DND-41 (cell line): ENCODE data around the gene FARP2.
"Not testable (repeated sequence)": the region's sequence is repeated elsewhere in the genome, so short reads cannot be mapped to it uniquely, and the experiment has no call there.

Experiments used
- ATAC-seq: fragments of 200-7000 bp; cut with Tn5 transposase; 3 replicates; pipeline ENCODE4 v1.9.1; 2021; ENCODE audit warnings: low read depth; ENCODE audit not compliant: insufficient read depth
- DNase-seq: peaks from one replicate; pipeline ENCODE4 v3.0.0-alpha.2; 2020
- H2AFZ ChIP-seq: 2 replicates; pipeline ENCODE4 v1.6.0; 2012; ENCODE audit warnings: low read depth, low read length
- H3K27ac ChIP-seq: 2 replicates; pipeline ENCODE4 v1.5.1; 2012; ENCODE audit warnings: low read length, inconsistent platforms
- H3K27me3 ChIP-seq: fragments of 200-600 bp; sonication (generic); 2 replicates; pipeline ENCODE4 v1.6.0; 2012; ENCODE audit warnings: low read length, mild to moderate bottlenecking, inconsistent platforms; ENCODE audit not compliant: insufficient read depth, poor library complexity
- H3K36me3 ChIP-seq: 2 replicates; pipeline ENCODE4 v1.5.1; 2012; ENCODE audit warnings: low read length, inconsistent platforms; ENCODE audit not compliant: insufficient read depth
- H3K4me1 ChIP-seq: 2 replicates; pipeline ENCODE4 v1.5.1; 2012; ENCODE audit warnings: mild to moderate bottlenecking, low read length; ENCODE audit not compliant: insufficient read depth
- H3K4me2 ChIP-seq: 2 replicates; pipeline ENCODE4 v1.6.0; 2012; ENCODE audit warnings: mild to moderate bottlenecking, moderate library complexity, low read length, inconsistent platforms; ENCODE audit not compliant: insufficient read depth
- H3K4me3 ChIP-seq, 2 experiments: fragments of 200-600 bp in 1 of 2; shearing (Covaris generic) in 1 of 2; 2 replicates each; pipeline ENCODE4 v1.5.1; 2012 to 2016; ENCODE audit warnings: inconsistent platforms in 2 of 2, low read length in 2 of 2, mild to moderate bottlenecking in 2 of 2, low read depth in 1 of 2, moderate library complexity in 1 of 2
- H3K79me2 ChIP-seq: 2 replicates; pipeline ENCODE4 v1.6.0; 2012; ENCODE audit warnings: low read length, inconsistent platforms; ENCODE audit not compliant: insufficient read depth
- H3K9ac ChIP-seq: 2 replicates; pipeline ENCODE4 v1.6.0; 2012; ENCODE audit warnings: low read depth, mild to moderate bottlenecking, inconsistent platforms, low read length, moderate library complexity
- H3K9me3 ChIP-seq: 2 replicates; pipeline ENCODE4 v1.5.1; 2012; ENCODE audit warnings: low read length, moderate library complexity, mild to moderate bottlenecking, inconsistent platforms; ENCODE audit not compliant: insufficient read depth, severe bottlenecking
- H4K20me1 ChIP-seq: 2 replicates; pipeline ENCODE4 v1.6.0; 2012; ENCODE audit warnings: low read length; ENCODE audit not compliant: insufficient read depth
- EZH2 ChIP-seq: IDR thresholded peaks from 3 replicates; pipeline ENCODE4 v1.6.1; 2012; ENCODE audit warnings: borderline replicate concordance, low read depth, mild to moderate bottlenecking, moderate library complexity, low read length, inconsistent platforms; ENCODE audit not compliant: severe bottlenecking
- TF ChIP-seq, protein P1 (sequence below): IDR thresholded peaks from 2 replicates; pipeline ENCODE4 v1.5.1; 2012; ENCODE audit warnings: borderline replicate concordance, low read length, moderate library complexity, mild to moderate bottlenecking; ENCODE audit not compliant: poor library complexity, severe bottlenecking; ENCODE audit errors: extremely low read depth

Gene FARP2

DNA sequence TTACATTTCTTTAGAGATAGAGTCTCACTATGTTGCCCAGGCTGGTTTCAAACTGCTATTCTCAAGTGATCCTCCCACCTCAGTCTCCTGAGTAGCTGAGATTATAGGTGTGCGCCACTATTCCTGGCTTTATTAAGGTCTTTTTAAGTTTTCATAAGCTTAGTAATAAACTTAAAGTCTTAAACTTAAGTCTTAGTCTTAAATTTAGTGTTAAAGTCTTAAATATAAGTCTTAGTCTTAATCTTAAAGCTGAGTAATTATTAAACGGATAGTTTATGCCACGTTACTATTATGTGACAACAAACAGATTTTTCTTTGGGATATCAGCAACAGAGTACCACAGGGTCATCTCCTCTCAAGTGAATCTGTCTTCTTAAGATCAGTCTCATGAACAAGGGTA lies 12.6 kb downstream of the FARP2 start:
- H3K27me3 ChIP-seq = no peaks in the 10 kb centered on the region
- H3K4me2 ChIP-seq = no peak overlapping the region
- H2AFZ ChIP-seq = no peak overlapping the region
- peaks cover 11% of the 10 kb centered on the region; the same call in 1 of the 2 replicates for H3K36me3 ChIP-seq
- no peak overlapping the region for H3K9ac ChIP-seq
- peaks cover 66% of the 10 kb centered on the region for H3K79me2 ChIP-seq
- H3K4me1 ChIP-seq = no peaks in the 10 kb centered on the region
- no peak for TF ChIP-seq EZH2
- no peak for DNase-seq
- H3K4me3 ChIP-seq = no peak overlapping the region
- H3K9me3 ChIP-seq = no peaks in the 10 kb centered on the region
- no peak for ATAC-seq
- H4K20me1 ChIP-seq = peaks cover 38% of the 10 kb centered on the region; the same call in 1 of the 2 replicates
- no peak overlapping the region for H3K27ac ChIP-seq

DNA sequence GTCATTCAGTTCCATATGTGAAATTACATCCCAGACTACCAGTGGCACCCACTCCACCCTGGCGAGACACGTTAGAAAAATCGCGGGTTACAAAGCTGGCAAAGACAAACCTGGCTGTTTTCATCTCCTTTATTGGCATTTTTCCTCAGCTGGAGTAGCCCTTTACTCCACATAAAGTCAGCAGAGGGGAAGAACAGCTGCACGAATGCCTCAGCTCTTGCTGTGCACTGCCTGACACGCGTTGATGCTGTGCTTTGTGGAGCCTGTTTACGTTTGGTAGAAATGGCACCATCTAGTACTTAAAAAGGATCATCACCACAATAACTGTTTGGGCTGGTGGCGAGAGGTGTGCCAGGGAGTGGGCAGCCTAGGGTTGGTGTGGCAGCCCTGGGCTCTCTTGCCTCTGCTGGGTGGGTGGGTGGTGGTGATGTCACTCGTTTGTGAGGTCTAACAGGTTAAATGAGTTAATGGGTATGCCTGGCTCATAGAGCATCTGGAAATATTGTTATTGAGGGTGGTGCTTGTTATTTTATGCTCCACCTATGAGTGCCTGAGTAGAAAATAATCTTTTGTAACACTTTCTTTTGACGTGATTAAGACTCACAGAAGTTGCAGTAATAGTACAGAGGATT lies 16.4 kb downstream of the FARP2 start:
- Histone ChIP-seq H3K9ac (no peak overlapping the region), H3K4me1 (no peaks in the 10 kb centered on the region), H3K27ac (no peak overlapping the region), H4K20me1 (peaks cover 27% of the 10 kb centered on the region; the same call in 1 of the 2 replicates), H3K4me3 (no peak overlapping the region), H3K9me3 (no peaks in the 10 kb centered on the region), H2AFZ (no peak overlapping the region), H3K36me3 (peaks cover 28% of the 10 kb centered on the region), H3K27me3 (no peaks in the 10 kb centered on the region), H3K79me2 (peaks cover 48% of the 10 kb centered on the region), H3K4me2 (no peak overlapping the region)
- no peak for DNase-seq
- no peak for ATAC-seq
- no peak for TF ChIP-seq EZH2
- TF ChIP-seq, protein P1, sequence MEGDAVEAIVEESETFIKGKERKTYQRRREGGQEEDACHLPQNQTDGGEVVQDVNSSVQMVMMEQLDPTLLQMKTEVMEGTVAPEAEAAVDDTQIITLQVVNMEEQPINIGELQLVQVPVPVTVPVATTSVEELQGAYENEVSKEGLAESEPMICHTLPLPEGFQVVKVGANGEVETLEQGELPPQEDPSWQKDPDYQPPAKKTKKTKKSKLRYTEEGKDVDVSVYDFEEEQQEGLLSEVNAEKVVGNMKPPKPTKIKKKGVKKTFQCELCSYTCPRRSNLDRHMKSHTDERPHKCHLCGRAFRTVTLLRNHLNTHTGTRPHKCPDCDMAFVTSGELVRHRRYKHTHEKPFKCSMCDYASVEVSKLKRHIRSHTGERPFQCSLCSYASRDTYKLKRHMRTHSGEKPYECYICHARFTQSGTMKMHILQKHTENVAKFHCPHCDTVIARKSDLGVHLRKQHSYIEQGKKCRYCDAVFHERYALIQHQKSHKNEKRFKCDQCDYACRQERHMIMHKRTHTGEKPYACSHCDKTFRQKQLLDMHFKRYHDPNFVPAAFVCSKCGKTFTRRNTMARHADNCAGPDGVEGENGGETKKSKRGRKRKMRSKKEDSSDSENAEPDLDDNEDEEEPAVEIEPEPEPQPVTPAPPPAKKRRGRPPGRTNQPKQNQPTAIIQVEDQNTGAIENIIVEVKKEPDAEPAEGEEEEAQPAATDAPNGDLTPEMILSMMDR = no peak

DNA sequence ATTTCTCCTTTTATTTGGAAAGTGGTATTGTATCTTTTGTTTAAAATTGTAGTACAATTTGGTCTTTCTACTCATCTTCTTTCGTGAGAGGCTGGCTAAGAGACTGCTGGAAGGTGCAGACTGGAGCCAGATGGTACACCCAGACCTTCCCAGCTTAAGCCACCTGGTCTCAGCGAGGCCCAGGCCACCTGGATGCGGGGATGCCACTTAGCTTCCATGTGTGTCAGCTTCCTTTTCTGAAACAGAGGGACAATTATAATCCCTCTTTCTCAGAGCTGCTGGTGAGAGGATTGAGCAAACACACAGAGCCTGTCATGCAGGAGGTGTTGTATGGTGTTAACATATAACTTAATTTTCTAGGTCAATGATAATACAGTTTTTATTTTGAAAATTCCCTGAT lies 17.4 kb downstream of the FARP2 start:
- Histone ChIP-seq H3K27ac (no peak overlapping the region), H3K9ac (no peak overlapping the region), H3K4me2 (no peak overlapping the region), H3K79me2 (peaks cover 40% of the 10 kb centered on the region), H3K36me3 (peaks cover 28% of the 10 kb centered on the region), H2AFZ (no peak overlapping the region), H3K4me3 (no peak overlapping the region), H3K9me3 (no peaks in the 10 kb centered on the region), H4K20me1 (peaks cover 27% of the 10 kb centered on the region; the same call in 1 of the 2 replicates), H3K4me1 (no peaks in the 10 kb centered on the region), H3K27me3 (no peaks in the 10 kb centered on the region)
- ATAC-seq (no peak), DNase-seq (no peak)
- TF ChIP-seq EZH2 = no peak
- TF ChIP-seq, protein P1 = no peak

DNA sequence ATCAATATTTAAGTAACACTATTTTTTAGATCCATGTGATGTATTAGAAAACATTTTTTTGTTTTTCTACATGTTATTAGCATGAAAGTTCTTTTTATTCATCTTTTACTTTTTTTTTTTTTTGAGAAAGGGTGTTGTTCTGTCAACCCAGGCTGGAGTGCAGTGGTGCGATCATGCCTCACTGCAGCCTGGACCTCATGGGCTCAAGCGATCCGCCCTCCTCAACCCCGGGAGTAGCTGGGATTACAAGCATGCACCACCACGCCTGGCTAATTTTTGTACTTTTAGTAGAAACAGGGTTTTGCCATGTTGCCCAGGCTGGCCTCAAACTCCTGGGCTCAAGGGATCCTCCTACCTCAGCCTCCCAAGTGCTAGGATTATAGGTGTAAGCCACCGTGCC lies 17.8 kb downstream of the FARP2 start:
- not testable (repeated sequence) for H3K4me3 ChIP-seq, H3K4me2 ChIP-seq, H3K27ac ChIP-seq, H3K9me3 ChIP-seq, H3K9ac ChIP-seq, DNase-seq, H2AFZ ChIP-seq, H3K4me1 ChIP-seq, H3K27me3 ChIP-seq, ATAC-seq
- peaks cover 28% of the 10 kb centered on the region for H3K36me3 ChIP-seq
- peaks cover 27% of the 10 kb centered on the region; the same call in 1 of the 2 replicates for H4K20me1 ChIP-seq
- peaks cover 39% of the 10 kb centered on the region for H3K79me2 ChIP-seq
